HepG2 (cell line): ENCODE measurements around the gene TPRN. TPM values are rescaled to one million over a fixed set of nuclear protein-coding genes. Genes with fewer than 3 reads are reported as not detected.
A peak's percentile ranks its signal among the peaks of the same experiment; 100 is the strongest.

Experiments
- ATAC-seq: fragments of 200-7000 bp; cut with Tn5 transposase; 3 replicates; pipeline ENCODE4 v1.9.1; 2020; ENCODE audit warnings: mild to moderate bottlenecking, moderate library complexity
- BruUV-seq: library from RNA; stranded (reverse); fragments of 400-500 nt; replicated peaks from 2 replicates; lab custom pipeline; 2021; lab: Mats Ljungman, UMichigan
- CTCF ChIA-PET: fragments of 300-600 bp; formaldehyde crosslinking; extraction: SDS; loops from one replicate; lab custom pipeline; 2021; ENCODE audit warnings: low total read pairs, inconsistent platforms, low intra/inter-chr PET ratio; lab: Yijun Ruan, JAX
- POLR2A ChIA-PET: fragments of 350-600 bp; sonication (Branson Sonifier 250); formaldehyde crosslinking; loops from one replicate; lab custom pipeline; 2020; ENCODE audit warnings: antibody characterized with exemption, inconsistent platforms; lab: Yijun Ruan, JAX
- DNase-seq: peaks from one replicate; pipeline ENCODE4 v3.0.0-alpha.2; 2015; ENCODE audit warnings: low spot score
- FAIRE-seq: peaks from 3 replicates; lab custom pipeline; 2011; peaks lifted over from hg19 to GRCh38; lab: Jason Lieb, UNC
- H2AFZ ChIP-seq: one replicate; pipeline ENCODE4 v1.6.1; 2011; ENCODE audit warnings: low read length, inconsistent platforms
- H3K27ac ChIP-seq: fragments of 300-600 bp; 3 replicates; pipeline ENCODE4 v1.8.0; 2011; ENCODE audit warnings: mixed run types, mild to moderate bottlenecking, mixed read lengths, low read length, inconsistent platforms; ENCODE audit not compliant: insufficient read depth; ENCODE audit errors: extremely low read length
- H3K27me3 ChIP-seq, 2 experiments: fragments of 200-600 bp in 1 of 2; 2 replicates in 1 of 2; 3 replicates in 1 of 2; pipeline versions ENCODE4 v1.6.0 to v1.8.0; 2011; ENCODE audit warnings: low read length in 2 of 2, mild to moderate bottlenecking in 2 of 2, moderate library complexity in 2 of 2, inconsistent platforms in 1 of 2; ENCODE audit not compliant: insufficient read depth in 2 of 2, control insufficient read depth in 1 of 2
- H3K36me3 ChIP-seq, 2 experiments: fragments of 200-600 bp in 1 of 2; replicated peaks in 1 of 2; 2 replicates in 1 of 2; 3 replicates in 1 of 2; pipeline versions ENCODE4 v1.5.1 to v1.8.0; 2011; ENCODE audit warnings: low read length in 2 of 2, inconsistent platforms in 1 of 2; ENCODE audit not compliant: insufficient read depth in 2 of 2, control insufficient read depth in 1 of 2
- H3K4me1 ChIP-seq: 2 replicates; pipeline ENCODE4 v1.5.1; 2012; ENCODE audit warnings: low read length, inconsistent platforms; ENCODE audit not compliant: insufficient read depth
- H3K4me2 ChIP-seq: 2 replicates; pipeline ENCODE4 v1.6.0; 2011; ENCODE audit warnings: low read depth, low read length, inconsistent platforms
- H3K4me3 ChIP-seq, 3 experiments: fragments of 200-600 bp in 1 of 3; sonication (generic), shearing (Covaris generic) in 1 of 3; replicated peaks in 1 of 3; 2 replicates each; pipeline ENCODE4 v1.5.1; 2011 to 2016; ENCODE audit warnings: low read length in 3 of 3, inconsistent platforms in 2 of 3, low read depth in 2 of 3, mild to moderate bottlenecking in 2 of 3, control low read depth in 1 of 3, mixed read lengths in 1 of 3; ENCODE audit not compliant: insufficient read depth in 1 of 3
- H3K79me2 ChIP-seq: one replicate; pipeline ENCODE4 v1.6.1; 2011; ENCODE audit warnings: low read length, inconsistent platforms; ENCODE audit not compliant: insufficient read depth
- H3K9ac ChIP-seq: 2 replicates; pipeline ENCODE4 v1.6.0; 2011; ENCODE audit warnings: mild to moderate bottlenecking, low read depth, low read length, inconsistent platforms; ENCODE audit not compliant: insufficient read depth
- H3K9me3 ChIP-seq: 2 replicates; pipeline ENCODE4 v1.5.1; 2012; ENCODE audit warnings: mild to moderate bottlenecking, low read length
- H4K20me1 ChIP-seq: 2 replicates; pipeline ENCODE4 v1.6.0; 2011; ENCODE audit warnings: inconsistent platforms, mild to moderate bottlenecking, low read length, moderate library complexity; ENCODE audit not compliant: insufficient read depth
- RBFOX2 ChIP-seq: fragments of 200-400 bp; formaldehyde crosslinking; IDR thresholded peaks from 2 replicates; pipeline ENCODE4 v1.6.1; 2017; ENCODE audit warnings: low read depth, mild to moderate bottlenecking, low read length
- SPEN ChIP-seq: sonication (generic); formaldehyde crosslinking; IDR thresholded peaks from 2 replicates; pipeline ENCODE4 v1.5.1; 2020; ENCODE audit warnings: low read depth, mild to moderate bottlenecking, missing genetic modification reagents
- ZNF3 ChIP-seq: IDR thresholded peaks from 2 replicates; pipeline ENCODE4 v1.7.0; 2017; ENCODE audit warnings: inconsistent platforms
- ZNF414 ChIP-seq: sonication (generic); formaldehyde crosslinking; IDR thresholded peaks from 2 replicates; pipeline ENCODE4 v1.5.0; 2020; ENCODE audit warnings: missing genetic modification reagents
- ZNF569 ChIP-seq: sonication (generic); formaldehyde crosslinking; IDR thresholded peaks from 2 replicates; pipeline ENCODE4 v1.5.0; 2020; ENCODE audit warnings: mild to moderate bottlenecking, missing genetic modification reagents, moderate library complexity, borderline replicate concordance
- ZUFSP ChIP-seq: sonication (generic); formaldehyde crosslinking; IDR thresholded peaks from 2 replicates; pipeline ENCODE4 v1.9.0; 2021; ENCODE audit warnings: missing genetic modification reagents, mild to moderate bottlenecking, borderline replicate concordance
- WGBS: methylation state at CpG from one replicate; pipeline ENCODE4 v1.1.6; 2017; ENCODE audit warnings: low lambda C conversion rate; 5-methylcytosine and 5-hydroxymethylcytosine counted together
- in situ Hi-C: cut with HindIII; loops from 2 replicates; pipeline ENCODE4 v1.10.0; 2017; ENCODE audit warnings: low pct_unique_long_range_greater_than_20kb; ENCODE audit not compliant: extremely low pct_ligation_motif_present
- intact Hi-C: fragments of 100-400 bp; cut with micrococcal nuclease; formaldehyde crosslinking; loops from one replicate; pipeline ENCODE4 v1.10.0; 2022; ENCODE audit not compliant: unreplicated experiment
- polyA plus RNA-seq, 8 experiments: library from polyadenylated mRNA; depleted of rRNA in 3 of 8; stranded (reverse) in 7 of 8; unstranded in 1 of 8; fragments of >200 nt; fragmentation: Illumina TruSeq in 4 of 8; extraction: Trizol in 4 of 8; gene quantifications; 2 replicates each; pipeline versions ENCODE4 v1.2.1 to v1.2.3, GENCODE V29; 2011 to 2016; ENCODE audit warnings: low read depth in 4 of 8, missing spikeins in 1 of 8, mixed read lengths in 1 of 8; ENCODE audit not compliant: insufficient read depth in 1 of 8
- total RNA-seq, 5 experiments: library from RNA; depleted of rRNA; stranded (reverse); fragments of >200 nt; fragmentation: Illumina TruSeq; extraction: Trizol; gene quantifications; 2 replicates each; pipeline ENCODE4 v1.2.3, GENCODE V29; 2016; ENCODE audit warnings: low read depth in 1 of 5
- TF ChIP-seq, protein P1 (sequence below): sonication (generic); formaldehyde crosslinking; IDR thresholded peaks from 2 replicates; pipeline ENCODE4 v1.8.0; 2022; ENCODE audit warnings: mild to moderate bottlenecking, missing genetic modification reagents

TPRN gene
- total and polyA plus RNA-seq, 2 of the 13 experiments (the other 11 are each of a cell fraction or from before 2014, with no cell fraction given): 10.1 to 19.2 TPM

GRCh38 chr9:137184881-137185660 lies 15.5 kb downstream of the TPRN start:
- Histone ChIP-seq H3K27ac (no peak overlapping the region), H4K20me1 (no peaks in the 10 kb centered on the region), H3K4me1 (peaks cover 24% of the 10 kb centered on the region), H3K36me3 (peaks cover 27 to 32% of the 10 kb centered on the region in 2 experiments; a peak in 4 of 5 replicates), H3K4me2 (no peak overlapping the region), H3K9ac (no peak overlapping the region), H3K4me3 (no peak overlapping the region), H3K79me2 (peaks cover 26% of the 10 kb centered on the region), H3K27me3 (no peaks in the 10 kb centered on the region), H3K9me3 (no peaks in the 10 kb centered on the region), H2AFZ (no peak overlapping the region)
- BruUV-seq: no TSS peak
- intact Hi-C loops: no loop called here
- TF ChIP-seq ZUFSP (CRISPR knock-in tag) (no peak), ZNF569 (CRISPR knock-in tag) (no peak), ZNF3 (CRISPR knock-in tag) (no peak), SPEN (CRISPR knock-in tag) (no peak), ZNF414 (CRISPR knock-in tag) (no peak), RBFOX2 (0 out of 2 replicates have a peak, but pooled peaks have one; percentile 33)
- TF ChIP-seq, protein P1, sequence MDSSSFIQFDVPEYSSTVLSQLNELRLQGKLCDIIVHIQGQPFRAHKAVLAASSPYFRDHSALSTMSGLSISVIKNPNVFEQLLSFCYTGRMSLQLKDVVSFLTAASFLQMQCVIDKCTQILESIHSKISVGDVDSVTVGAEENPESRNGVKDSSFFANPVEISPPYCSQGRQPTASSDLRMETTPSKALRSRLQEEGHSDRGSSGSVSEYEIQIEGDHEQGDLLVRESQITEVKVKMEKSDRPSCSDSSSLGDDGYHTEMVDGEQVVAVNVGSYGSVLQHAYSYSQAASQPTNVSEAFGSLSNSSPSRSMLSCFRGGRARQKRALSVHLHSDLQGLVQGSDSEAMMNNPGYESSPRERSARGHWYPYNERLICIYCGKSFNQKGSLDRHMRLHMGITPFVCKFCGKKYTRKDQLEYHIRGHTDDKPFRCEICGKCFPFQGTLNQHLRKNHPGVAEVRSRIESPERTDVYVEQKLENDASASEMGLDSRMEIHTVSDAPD (CRISPR knock-in tag): no peak
- ChIA-PET POLR2A (no interaction called here), CTCF (no interaction called here)
- 96% methylated on average over 33 of the region's 48 CpGs for WGBS
- ATAC-seq (no peak), FAIRE-seq (no peak), DNase-seq (no peak)
- in situ Hi-C loops: loop anchor here (5.0 kb wide), 1 partner anchor 42 kb away; the partner anchor contains the start of genes CYSRT1 and RNF224
